Astrocyte (in vitro differentiated cells and primary cell): ENCODE results near the gene GRAMD4.

Experiments used
- CTCF ChIP-seq: IDR thresholded peaks from 2 replicates; pipeline ENCODE4 v1.5.1; 2011; ENCODE audit warnings: low read depth, mild to moderate bottlenecking, inconsistent platforms, low read length, moderate library complexity; ENCODE audit not compliant: insufficient read depth
- EZH2 ChIP-seq: IDR thresholded peaks from 2 replicates; pipeline ENCODE4 v1.6.1; 2012; ENCODE audit warnings: mild to moderate bottlenecking, low read length, inconsistent platforms; ENCODE audit not compliant: insufficient read depth

GRCh38 chr22:46699091-46699490 lies 78.9 kb downstream of the GRAMD4 start:
- TF ChIP-seq CTCF (no peak), EZH2 (no peak)
